Activated naive CD4-positive, alpha-beta T cell treated with anti-CD3 and anti-CD28 coated beads, Interleukin-2, amount 50 U/mL, for 72 hours (primary cell): Measurements from ENCODE around the gene POU6F2. TPM values are rescaled to one million over a fixed set of nuclear protein-coding genes. Genes with fewer than 3 reads are reported as not detected.
A peak's percentile ranks its signal among the peaks of the same experiment; 100 is the strongest.

ENCODE experiments used
- ATAC-seq, 2 donors: fragments of 150-1000 bp; cut with Tn5 transposase; 2 replicates each; pipeline ENCODE4 v1.10.0; 2021; ENCODE audit warnings: mild to moderate bottlenecking in 2 of 2, moderate library complexity in 2 of 2
- DNase-seq, 2 donors: peaks; one replicate each; pipeline ENCODE4 v3.0.0; 2021 to 2022; ENCODE audit warnings: low spot score in 2 of 2
- H3K27ac Mint-ChIP-seq, 2 donors: one replicate each; pipeline ENCODE4 v1.8.0; 2022; ENCODE audit warnings: mild to moderate bottlenecking in 2 of 2, mixed read lengths in 2 of 2
- H3K36me3 Mint-ChIP-seq, 2 donors: one replicate each; pipeline ENCODE4 v1.8.0; 2022; ENCODE audit warnings: mixed read lengths in 2 of 2
- H3K9me3 Mint-ChIP-seq, 2 donors: one replicate each; pipeline ENCODE4 v1.8.0; 2022; ENCODE audit warnings: mixed read lengths in 2 of 2
- total RNA-seq, 2 donors: library from RNA; stranded (reverse); gene quantifications; one replicate each; pipeline ENCODE4 v1.2.3, GENCODE V29; 2022

Gene POU6F2
- total RNA-seq, 2 donors from 2014 or later: 0.16 to 0.18 TPM

- Mint-ChIP-seq H3K9me3 (peaks cover 0 to 12% of the 10 kb centered on the region in 2 donors), H3K27ac (no peak overlapping the region), H3K36me3 (peaks cover 0 to 6% of the 10 kb centered on the region in 2 donors)
- ATAC-seq: peak; percentile 87 to 88
- DNase-seq: peak in 1 of 2 donors; percentile 8
Measured at GRCh38 chr7:39510864-39511354, 533.2 kb downstream of the POU6F2 start.

DNA sequence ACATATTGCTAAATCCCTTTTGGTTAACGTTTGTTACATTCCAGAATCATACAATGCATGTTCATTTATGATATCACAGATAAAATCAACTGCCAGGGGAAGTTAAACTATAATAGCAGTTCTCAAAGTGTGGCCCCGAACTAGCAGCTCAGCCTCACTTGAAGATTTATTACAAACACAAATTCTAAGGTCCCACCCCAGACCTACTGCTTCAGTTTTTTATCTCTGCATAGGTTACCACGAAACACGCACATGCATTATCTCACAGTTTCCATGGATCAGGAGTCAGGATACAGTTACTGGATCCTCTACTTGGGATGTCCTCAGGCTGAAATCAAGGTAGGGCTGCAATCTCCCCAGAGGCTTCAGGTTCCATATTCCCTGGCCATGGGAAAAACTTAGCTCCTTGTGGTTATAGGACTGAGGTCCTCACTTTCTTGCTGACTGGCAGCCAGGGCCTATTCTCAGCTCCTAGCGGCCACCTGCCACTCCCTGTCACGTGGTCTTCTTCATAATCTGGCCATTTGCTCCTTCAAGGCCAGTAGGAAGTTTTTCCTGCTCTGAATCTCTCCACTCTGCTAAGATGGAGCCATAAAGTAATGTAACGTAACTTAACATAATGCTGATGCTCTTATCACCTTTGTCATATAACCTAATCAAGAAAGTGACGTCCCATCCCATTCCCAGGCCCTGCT lies 538.0 kb downstream of the POU6F2 start:
- H3K27ac Mint-ChIP-seq: no peak overlapping the region
- no peaks in the 10 kb centered on the region for H3K36me3 Mint-ChIP-seq
- peaks cover 0 to 4% of the 10 kb centered on the region in 2 donors for H3K9me3 Mint-ChIP-seq
- DNase-seq (no peak), ATAC-seq (no peak)

- Mint-ChIP-seq H3K27ac (no peak overlapping the region), H3K9me3 (peaks cover 0 to 2% of the 10 kb centered on the region in 2 donors)
Measured at GRCh38 chr7:39516498-39516897, 538.8 kb downstream of the POU6F2 start.

DNA sequence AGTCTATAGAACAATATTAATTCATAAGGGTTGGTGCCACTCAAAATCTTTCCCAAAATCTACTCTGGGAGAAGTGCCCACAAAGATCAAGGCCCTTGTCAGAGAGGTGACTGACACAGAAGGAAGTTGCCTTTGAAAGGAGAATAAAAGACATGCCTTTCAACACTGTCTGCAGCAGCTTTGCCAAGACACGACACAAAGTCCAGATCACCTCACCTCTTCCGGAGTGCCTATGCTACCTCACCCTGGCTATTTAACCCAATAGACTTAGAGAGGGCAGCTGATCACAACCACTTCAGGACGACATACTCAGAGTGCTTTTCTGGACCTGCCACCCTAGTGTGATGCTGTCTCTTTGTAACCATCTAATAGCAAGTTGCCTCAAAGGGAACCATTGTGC lies 539.5 kb downstream of the POU6F2 start:
- H3K36me3 Mint-ChIP-seq: no peaks in the 10 kb centered on the region
- ATAC-seq (no peak), DNase-seq (no peak)
- H3K27ac Mint-ChIP-seq: no peak overlapping the region
- H3K9me3 Mint-ChIP-seq: no peaks in the 10 kb centered on the region

More at GRCh38 chr7:39516498-39516897, 538.8 kb downstream of the POU6F2 start:
- DNase-seq (no peak), ATAC-seq (no peak)
- H3K36me3 Mint-ChIP-seq: no peaks in the 10 kb centered on the region

Other genes with a start within 250 kb of the POU6F2 start
- gene VPS41, start 68.7 kb upstream of the POU6F2 start, total RNA-seq: 10 to 100 TPM; 71.7 to 84.6 TPM